HPDE6-E6E7 (cell line): ENCODE data around the gene NDUFAF7.
"Not testable (repeated sequence)": the region's sequence is repeated elsewhere in the genome, so short reads cannot be mapped to it uniquely, and the experiment has no call there.

ENCODE experiments used
- DNase-seq: peaks from one replicate; pipeline ENCODE4 v3.0.0; 2011; ENCODE audit warnings: missing footprints; ENCODE audit errors: extremely low spot score

The NDUFAF7 gene

GRCh38 chr2:37215250-37215649, 16.2 kb upstream of the NDUFAF7 start:
- no peak for DNase-seq

GRCh38 chr2:37219046-37219445, 12.4 kb upstream of the NDUFAF7 start:
- DNase-seq: peak; percentile 54

- no peak for DNase-seq
Observed at GRCh38 chr2:37223131-37223530, 8.3 kb upstream of the NDUFAF7 start.

GRCh38 chr2:37224063-37224462, 7.4 kb upstream of the NDUFAF7 start:
- no peak for DNase-seq

GRCh38 chr2:37225129-37225528, 6.3 kb upstream of the NDUFAF7 start:
- not testable (repeated sequence) for DNase-seq

GRCh38 chr2:37226863-37227262, 4.6 kb upstream of the NDUFAF7 start:
- DNase-seq: no peak

- DNase-seq: no peak
Observed at GRCh38 chr2:37228788-37229187, 2.7 kb upstream of the NDUFAF7 start.

- no peak for DNase-seq
Observed at GRCh38 chr2:37230581-37230980, 877 bp upstream of the NDUFAF7 start.

- peak; percentile 31 for DNase-seq
Observed at GRCh38 chr2:37232131-37232933, 874 bp downstream of the NDUFAF7 start.

GRCh38 chr2:37243435-37243834, 12.0 kb downstream of the NDUFAF7 start:
- DNase-seq: no peak

GRCh38 chr2:37244017-37244416, 12.6 kb downstream of the NDUFAF7 start:
- DNase-seq: no peak

GRCh38 chr2:37244755-37245154, 13.3 kb downstream of the NDUFAF7 start:
- DNase-seq: no peak

- DNase-seq: no peak
Observed at GRCh38 chr2:37246205-37246604, 14.7 kb downstream of the NDUFAF7 start.

GRCh38 chr2:37250869-37251740, 19.6 kb downstream of the NDUFAF7 start:
- DNase-seq: no peak

- DNase-seq: no peak
Observed at GRCh38 chr2:37262522-37262921, 31.1 kb downstream of the NDUFAF7 start.

GRCh38 chr2:37263839-37264238, 32.4 kb downstream of the NDUFAF7 start:
- DNase-seq: no peak

- DNase-seq: no peak
Observed at GRCh38 chr2:37267685-37268084, 36.2 kb downstream of the NDUFAF7 start.

- DNase-seq: no peak
Observed at GRCh38 chr2:37268111-37268510, 36.7 kb downstream of the NDUFAF7 start.

- DNase-seq: no peak
Observed at GRCh38 chr2:37271376-37272067, 40.1 kb downstream of the NDUFAF7 start.

- no peak for DNase-seq
Observed at GRCh38 chr2:37274359-37274965, 43.0 kb downstream of the NDUFAF7 start.

GRCh38 chr2:37276291-37276690, 44.8 kb downstream of the NDUFAF7 start:
- DNase-seq: no peak

- DNase-seq: no peak
Observed at GRCh38 chr2:37281916-37282315, 50.5 kb downstream of the NDUFAF7 start.
